CD14-positive monocyte (primary cell): Measurements from ENCODE around the gene ITPK1. TPM values are rescaled to one million over a fixed set of nuclear protein-coding genes. Genes with fewer than 3 reads are reported as not detected.

ENCODE experiments used
- DNase-seq, 3 donors: peaks; one replicate each; pipeline ENCODE4 v3.0.0-alpha.2; 2011 to 2022
- H2AFZ ChIP-seq: 2 replicates; pipeline ENCODE4 v1.6.0; 2012; ENCODE audit warnings: mild to moderate bottlenecking, low read depth, low read length, inconsistent platforms; ENCODE audit not compliant: insufficient read depth, poor library complexity, severe bottlenecking
- H3K27ac ChIP-seq, 2 donors: 1 replicate in 1 of 2; 2 replicates in 1 of 2; pipeline ENCODE4 v1.5.1; 2012 to 2013; ENCODE audit warnings: low read length in 2 of 2, control low read depth in 1 of 2, inconsistent platforms in 1 of 2, low read depth in 1 of 2, mild to moderate bottlenecking in 1 of 2
- H3K27me3 ChIP-seq, 2 donors: one replicate each; pipeline versions ENCODE4 v1.6.0 to v1.6.1; 2011 to 2013; ENCODE audit warnings: low read length in 2 of 2; ENCODE audit not compliant: control insufficient read depth in 2 of 2, insufficient read depth in 2 of 2
- H3K36me3 ChIP-seq, 2 donors: replicated peaks in 1 of 2; 1 replicate in 1 of 2; 2 replicates in 1 of 2; pipeline versions ENCODE4 v1.5.1 to v1.6.1; 2012 to 2013; ENCODE audit warnings: low read length in 2 of 2, control low read depth in 1 of 2, inconsistent platforms in 1 of 2, mild to moderate bottlenecking in 1 of 2; ENCODE audit not compliant: insufficient read depth in 2 of 2, control insufficient read depth in 1 of 2
- H3K4me1 ChIP-seq, 2 donors: 1 replicate in 1 of 2; 2 replicates in 1 of 2; pipeline versions ENCODE4 v1.5.1 to v1.6.1; 2012 to 2013; ENCODE audit warnings: low read length in 2 of 2, control low read depth in 1 of 2, inconsistent platforms in 1 of 2, mild to moderate bottlenecking in 1 of 2, moderate library complexity in 1 of 2; ENCODE audit not compliant: insufficient read depth in 2 of 2, control insufficient read depth in 1 of 2
- H3K4me2 ChIP-seq: replicated peaks from 2 replicates; pipeline ENCODE3; 2012; ENCODE audit warnings: low read length, moderate library complexity, mild to moderate bottlenecking; ENCODE audit not compliant: poor library complexity, severe bottlenecking; ENCODE audit errors: extremely low read depth
- H3K4me3 ChIP-seq, 3 experiments: fragments of 200-600 bp in 1 of 3; sonication (generic) in 1 of 3; replicated peaks in 1 of 3; 1 replicate in 2 of 3; 2 replicates in 1 of 3; pipeline ENCODE4 v1.5.1; 2011 to 2013; ENCODE audit warnings: low read length in 3 of 3, mild to moderate bottlenecking in 3 of 3, control low read depth in 2 of 3, low read depth in 2 of 3, inconsistent platforms in 1 of 3, moderate library complexity in 1 of 3
- H3K79me2 ChIP-seq: 2 replicates; pipeline ENCODE4 v1.6.0; 2012; ENCODE audit warnings: mild to moderate bottlenecking, control low read depth, inconsistent platforms, low read length, moderate library complexity; ENCODE audit not compliant: insufficient read depth
- H3K9ac ChIP-seq: 2 replicates; pipeline ENCODE4 v1.6.0; 2017; ENCODE audit warnings: low read length, mild to moderate bottlenecking; ENCODE audit not compliant: insufficient read depth, poor library complexity, severe bottlenecking
- H3K9me3 ChIP-seq, 2 donors: replicated peaks in 1 of 2; 1 replicate in 1 of 2; 2 replicates in 1 of 2; pipeline versions ENCODE4 v1.5.1 to v1.6.1; 2012 to 2013; ENCODE audit warnings: low read length in 2 of 2, control low read depth in 1 of 2; ENCODE audit not compliant: control insufficient read depth in 1 of 2, insufficient read depth in 1 of 2
- H4K20me1 ChIP-seq: 2 replicates; pipeline ENCODE4 v1.6.0; 2012; ENCODE audit warnings: mild to moderate bottlenecking, low read length, control low read depth, moderate library complexity; ENCODE audit not compliant: insufficient read depth
- H3K27ac Mint-ChIP-seq, 7 donors: one replicate each; pipeline ENCODE4 v1.8.0; 2020; ENCODE audit warnings: mild to moderate bottlenecking in 7 of 7, mixed read lengths in 7 of 7, moderate library complexity in 6 of 7, inconsistent platforms in 2 of 7
- H3K27me3 Mint-ChIP-seq, 3 donors: one replicate each; pipeline ENCODE4 v1.8.0; 2021 to 2022; ENCODE audit warnings: low read depth in 3 of 3, mild to moderate bottlenecking in 3 of 3, mixed read lengths in 3 of 3, moderate library complexity in 3 of 3, inconsistent platforms in 1 of 3
- H3K36me3 Mint-ChIP-seq, 2 donors: one replicate each; pipeline ENCODE4 v1.8.0; 2020; ENCODE audit warnings: mixed read lengths in 2 of 2, inconsistent platforms in 1 of 2, mild to moderate bottlenecking in 1 of 2
- H3K4me1 Mint-ChIP-seq: one replicate; pipeline ENCODE4 v1.8.0; 2020; ENCODE audit warnings: mild to moderate bottlenecking, mixed read lengths
- H3K4me3 Mint-ChIP-seq, 2 donors: one replicate each; pipeline ENCODE4 v1.8.0; 2020; ENCODE audit warnings: mild to moderate bottlenecking in 2 of 2, mixed read lengths in 2 of 2, moderate library complexity in 1 of 2
- H3K9me3 Mint-ChIP-seq, 7 donors: one replicate each; pipeline ENCODE4 v1.8.0; 2020 to 2022; ENCODE audit warnings: mixed read lengths in 7 of 7, mild to moderate bottlenecking in 6 of 7, moderate library complexity in 6 of 7, inconsistent platforms in 2 of 7
- WGBS: methylation state at CpG from one replicate; pipeline ENCODE4 v1.1.5; 2013; ENCODE audit warnings: missing lambda C conversion rate; ENCODE audit not compliant: insufficient coverage; 5-methylcytosine and 5-hydroxymethylcytosine counted together
- intact Hi-C, 2 donors: fragments of 100-400 bp; cut with micrococcal nuclease; formaldehyde crosslinking; loops; one replicate each; pipeline versions ENCODE4 v1.15.0 to v1.15.1; 2023
- polyA plus RNA-seq, 3 donors: library from polyadenylated mRNA; depleted of rRNA in 1 of 3; unstranded in 2 of 3; stranded (reverse) in 1 of 3; fragments of 300-500 nt in 2 of 3; fragments of >200 nt in 1 of 3; fragmentation: Illumina TruSeq in 2 of 3; gene quantifications; 1 replicate in 2 of 3; 2 replicates in 1 of 3; pipeline ENCODE4 v1.2.3, GENCODE V29; 2012 to 2021
- TF ChIP-seq, protein P1 (sequence below): fragments of 200-600 bp; IDR thresholded peaks from one replicate; pipeline ENCODE4 v1.8.0; 2022; ENCODE audit warnings: antibody characterized with exemption, mild to moderate bottlenecking

The ITPK1 gene
- polyA plus RNA-seq, 3 donors, result 57.1 to 144 (median 63.0) TPM

DNA sequence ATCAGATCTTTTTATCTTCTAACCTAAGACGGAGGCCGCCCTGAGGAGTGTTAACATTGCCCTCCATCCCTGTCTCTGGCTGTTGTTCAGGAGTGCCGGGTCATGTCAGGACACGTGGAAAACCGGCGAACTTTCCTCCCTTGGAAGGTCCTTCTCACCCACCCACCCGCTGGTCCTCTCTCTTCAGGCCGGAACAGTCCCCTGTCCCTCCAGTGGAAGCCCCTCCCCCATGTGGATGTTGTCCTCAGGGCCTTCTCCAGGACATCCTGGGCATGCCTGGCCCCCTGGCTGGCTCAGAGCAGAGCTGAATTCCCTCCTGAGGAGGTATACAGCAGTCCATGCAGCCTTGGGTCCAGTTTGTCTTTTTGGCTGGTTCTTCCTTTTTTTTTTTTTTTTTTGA lies 20.3 kb upstream of the ITPK1 start:
- no peaks in the 10 kb centered on the region for H3K27me3 ChIP-seq
- no peaks in the 10 kb centered on the region for H3K9me3 ChIP-seq
- H3K79me2 ChIP-seq, result no peaks in the 10 kb centered on the region
- no peak overlapping the region for H3K4me3 Mint-ChIP-seq
- H3K36me3 Mint-ChIP-seq, result no peaks in the 10 kb centered on the region
- no peak overlapping the region for H2AFZ ChIP-seq
- H3K9me3 Mint-ChIP-seq, result no peaks in the 10 kb centered on the region
- H3K36me3 ChIP-seq, result no peaks in the 10 kb centered on the region
- WGBS, result 100% methylated on average over 2 of the region's 8 CpGs
- no peaks in the 10 kb centered on the region for H4K20me1 ChIP-seq
- H3K27ac ChIP-seq, result peak overlapping the region in 1 of 2 donors; percentile 36
- no peak overlapping the region for H3K4me3 ChIP-seq
- peaks cover 53 to 54% of the 10 kb centered on the region in 2 donors for H3K4me1 ChIP-seq
- H3K4me1 Mint-ChIP-seq, result peaks cover 46% of the 10 kb centered on the region
- no peak overlapping the region for H3K9ac ChIP-seq
- intact Hi-C loops, result no loop called here
- no peak for DNase-seq
- peaks cover 1 to 2% (median 1%) of the 10 kb centered on the region in 3 donors for H3K27me3 Mint-ChIP-seq
- H3K27ac Mint-ChIP-seq, result peak overlapping the region in 5 of 7 donors; percentile 42 to 72 (median 68)
- TF ChIP-seq, protein P1, sequence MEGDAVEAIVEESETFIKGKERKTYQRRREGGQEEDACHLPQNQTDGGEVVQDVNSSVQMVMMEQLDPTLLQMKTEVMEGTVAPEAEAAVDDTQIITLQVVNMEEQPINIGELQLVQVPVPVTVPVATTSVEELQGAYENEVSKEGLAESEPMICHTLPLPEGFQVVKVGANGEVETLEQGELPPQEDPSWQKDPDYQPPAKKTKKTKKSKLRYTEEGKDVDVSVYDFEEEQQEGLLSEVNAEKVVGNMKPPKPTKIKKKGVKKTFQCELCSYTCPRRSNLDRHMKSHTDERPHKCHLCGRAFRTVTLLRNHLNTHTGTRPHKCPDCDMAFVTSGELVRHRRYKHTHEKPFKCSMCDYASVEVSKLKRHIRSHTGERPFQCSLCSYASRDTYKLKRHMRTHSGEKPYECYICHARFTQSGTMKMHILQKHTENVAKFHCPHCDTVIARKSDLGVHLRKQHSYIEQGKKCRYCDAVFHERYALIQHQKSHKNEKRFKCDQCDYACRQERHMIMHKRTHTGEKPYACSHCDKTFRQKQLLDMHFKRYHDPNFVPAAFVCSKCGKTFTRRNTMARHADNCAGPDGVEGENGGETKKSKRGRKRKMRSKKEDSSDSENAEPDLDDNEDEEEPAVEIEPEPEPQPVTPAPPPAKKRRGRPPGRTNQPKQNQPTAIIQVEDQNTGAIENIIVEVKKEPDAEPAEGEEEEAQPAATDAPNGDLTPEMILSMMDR, result no peak
- H3K4me2 ChIP-seq, result no peak overlapping the region

DNA sequence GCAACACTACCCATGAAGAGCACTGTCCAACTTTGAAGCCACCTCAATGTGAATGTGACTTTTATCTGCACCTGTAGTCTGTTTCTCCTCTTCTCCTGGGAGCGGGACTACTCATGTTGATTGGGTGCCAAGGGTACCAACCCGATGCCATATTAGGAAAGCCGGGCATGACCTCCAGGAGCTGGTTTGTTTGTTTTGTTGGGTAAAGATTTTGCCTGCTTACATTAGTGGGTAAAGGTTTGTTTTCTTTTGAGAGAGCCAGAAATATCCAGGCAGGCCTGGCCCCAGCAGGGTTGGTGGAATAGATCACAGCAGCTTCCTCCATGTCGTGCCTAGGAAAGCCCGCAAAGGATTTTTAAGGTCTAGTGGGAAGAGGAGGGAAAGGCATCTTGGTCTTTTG lies 19.7 kb upstream of the ITPK1 start:
- Histone ChIP-seq H3K9me3 (no peaks in the 10 kb centered on the region), H2AFZ (no peak overlapping the region), H3K9ac (no peak overlapping the region), H3K27ac (peak overlapping the region in 1 of 2 donors; percentile 44), H3K4me3 (no peak overlapping the region), H3K4me1 (peaks cover 53 to 56% of the 10 kb centered on the region in 2 donors), H3K36me3 (no peaks in the 10 kb centered on the region), H3K27me3 (no peaks in the 10 kb centered on the region), H3K79me2 (no peaks in the 10 kb centered on the region), H4K20me1 (no peaks in the 10 kb centered on the region), H3K4me2 (no peak overlapping the region)
- no peaks in the 10 kb centered on the region for H3K9me3 Mint-ChIP-seq
- peaks cover 1 to 2% (median 1%) of the 10 kb centered on the region in 3 donors for H3K27me3 Mint-ChIP-seq
- no peak for DNase-seq
- H3K4me1 Mint-ChIP-seq, result peaks cover 47% of the 10 kb centered on the region
- H3K36me3 Mint-ChIP-seq, result no peaks in the 10 kb centered on the region
- H3K27ac Mint-ChIP-seq, result peak overlapping the region in 4 of 7 donors; percentile 19 to 79 (median 42)
- no peak overlapping the region for H3K4me3 Mint-ChIP-seq
- intact Hi-C loops, result no loop called here
- TF ChIP-seq, protein P1, result no peak
- 95% methylated on average over 3 of the region's 5 CpGs for WGBS
